ENCODE results near the gene ARVCF.

The ARVCF gene

GRCh38 chr22:20014526-20015186, 2.0 kb downstream of the ARVCF start:
- DNase-seq: no peak

GRCh38 chr22:20013382-20013871, 3.2 kb downstream of the ARVCF start:
- peak; percentile 45 for DNase-seq

- no peak for DNase-seq
Observed at GRCh38 chr22:20012741-20013331, 3.8 kb downstream of the ARVCF start.

GRCh38 chr22:20011993-20012740, 4.5 kb downstream of the ARVCF start:
- no peak for DNase-seq

GRCh38 chr22:20011123-20011992, 5.3 kb downstream of the ARVCF start:
- no peak for DNase-seq

- no peak for DNase-seq
Observed at GRCh38 chr22:20010307-20011122, 6.1 kb downstream of the ARVCF start.

GRCh38 chr22:20009582-20010306, 6.9 kb downstream of the ARVCF start:
- no peak for DNase-seq

GRCh38 chr22:20009018-20009491, 7.6 kb downstream of the ARVCF start:
- no peak for DNase-seq

GRCh38 chr22:20008221-20008995, 8.2 kb downstream of the ARVCF start:
- DNase-seq: no peak

- DNase-seq: no peak
Observed at GRCh38 chr22:20004464-20004863, 12.2 kb downstream of the ARVCF start.

- DNase-seq: no peak
Observed at GRCh38 chr22:20003304-20003703, 13.3 kb downstream of the ARVCF start.

GRCh38 chr22:20002636-20003035, 14.0 kb downstream of the ARVCF start:
- DNase-seq: no peak

- DNase-seq: no peak
Observed at GRCh38 chr22:20002128-20002527, 14.5 kb downstream of the ARVCF start.

- no peak for DNase-seq
Observed at GRCh38 chr22:20001082-20001638, 15.5 kb downstream of the ARVCF start.

- DNase-seq: no peak
Observed at GRCh38 chr22:20000246-20001081, 16.2 kb downstream of the ARVCF start.

- DNase-seq: no peak
Observed at GRCh38 chr22:19998991-19999820, 17.4 kb downstream of the ARVCF start.

- no peak for DNase-seq
Observed at GRCh38 chr22:19998232-19998951, 18.2 kb downstream of the ARVCF start.
